Right lung (tissue), 5 donors: ENCODE results near the gene RHOBTB3. TPM values are rescaled to one million over a fixed set of nuclear protein-coding genes. Genes with fewer than 3 reads are reported as not detected.
A peak's percentile ranks its signal among the peaks of the same experiment; 100 is the strongest.

ENCODE experiments used
- DNase-seq, 2 donors: peaks; one replicate each; pipeline ENCODE4 v3.0.0-alpha.2; 2013
- polyA plus RNA-seq, 5 donors: library from polyadenylated mRNA; unstranded; fragments of 120-200 nt; gene quantifications; one replicate each; pipeline versions ENCODE4 v1.2.1 to v1.2.3, GENCODE V29; 2013; ENCODE audit warnings: inconsistent platforms in 1 of 5, low replicate concordance in 1 of 5; ENCODE audit not compliant: insufficient read length in 5 of 5, insufficient read depth in 1 of 5

Gene RHOBTB3
- polyA plus RNA-seq, 5 donors = 38.8 to 71.9 (median 69.6) TPM

DNA sequence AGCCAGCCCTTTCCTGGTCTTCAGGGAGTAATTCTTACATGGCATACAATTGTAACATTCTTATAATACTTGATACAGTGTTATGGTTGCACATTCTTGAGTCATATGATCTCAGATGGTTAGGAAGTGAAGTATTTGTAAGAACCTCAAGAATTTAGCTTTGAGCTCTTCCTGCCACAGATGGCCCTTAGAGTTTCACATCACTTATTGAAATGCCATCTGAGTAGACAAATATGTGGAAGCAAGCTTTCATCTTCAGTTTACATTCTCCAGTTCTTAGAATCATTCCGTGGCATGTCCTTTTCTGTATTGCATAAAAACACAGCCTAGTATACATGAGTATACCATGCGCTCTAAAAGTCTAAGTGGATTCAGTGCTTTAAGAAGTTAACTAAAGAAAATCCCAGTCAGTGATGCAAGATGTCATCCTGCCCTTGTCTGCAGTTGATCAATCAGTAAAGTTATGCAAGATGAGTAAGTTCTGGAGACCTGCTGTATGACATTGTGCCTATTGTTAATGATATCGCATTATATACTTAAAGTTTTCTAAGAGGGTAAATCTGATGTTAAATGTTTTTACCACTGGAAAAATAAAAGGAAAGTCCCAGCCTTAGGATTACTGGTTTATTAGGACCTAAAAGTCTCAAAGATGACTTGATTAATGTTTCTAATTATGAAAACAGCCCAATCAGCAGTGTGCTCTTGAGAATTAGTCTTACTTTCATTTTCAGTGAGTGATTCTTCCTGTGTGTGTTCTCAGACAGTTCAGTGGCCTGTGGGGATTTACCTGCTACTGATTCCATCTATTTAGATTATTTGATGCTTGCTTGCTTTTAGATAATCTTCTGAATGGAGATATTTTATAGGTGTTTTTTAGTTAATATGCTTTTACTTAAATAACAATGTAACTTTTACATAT lies 29.4 kb downstream of the RHOBTB3 start:
- DNase-seq = no peak

DNA sequence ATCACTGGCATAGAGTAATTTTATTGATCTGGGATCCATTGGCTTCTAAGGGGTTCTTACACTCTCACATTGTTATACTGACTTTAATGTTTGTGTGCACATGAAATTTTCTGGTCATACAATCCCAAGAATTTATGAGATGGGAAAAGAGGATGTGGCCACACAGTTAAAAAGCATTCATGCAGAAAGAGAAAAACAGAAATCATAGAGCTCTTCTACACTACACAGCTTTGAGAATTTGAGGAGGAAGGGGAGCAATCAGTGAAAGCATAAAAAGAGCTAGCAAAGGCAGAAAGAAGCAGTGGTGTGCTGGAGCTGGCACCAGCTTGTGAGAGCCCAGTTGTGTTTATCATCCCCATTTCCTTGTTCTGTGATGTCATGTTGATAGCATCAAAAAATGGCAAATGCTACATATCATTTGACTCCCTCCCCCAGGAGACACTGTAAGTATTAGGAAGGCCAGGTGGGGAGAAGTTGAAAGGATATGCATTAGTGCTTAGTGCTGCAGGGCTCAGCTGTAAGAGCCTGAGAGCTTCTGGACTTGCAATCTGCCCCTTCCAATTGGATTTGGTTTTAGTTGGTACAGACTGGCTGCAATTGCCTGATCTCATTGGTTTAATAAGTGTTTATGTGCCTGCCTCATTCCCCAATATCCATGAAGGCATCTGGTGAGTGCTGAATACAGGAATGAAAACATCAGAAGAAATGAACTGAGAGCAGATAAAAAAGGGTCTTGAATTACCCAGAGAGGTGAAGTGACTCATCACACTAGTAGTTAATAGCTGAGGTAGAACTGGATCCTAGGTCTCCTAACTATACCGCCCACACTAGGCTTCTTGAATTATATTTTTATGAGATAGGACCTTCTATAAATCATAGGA lies 30.9 kb downstream of the RHOBTB3 start:
- no peak for DNase-seq

DNA sequence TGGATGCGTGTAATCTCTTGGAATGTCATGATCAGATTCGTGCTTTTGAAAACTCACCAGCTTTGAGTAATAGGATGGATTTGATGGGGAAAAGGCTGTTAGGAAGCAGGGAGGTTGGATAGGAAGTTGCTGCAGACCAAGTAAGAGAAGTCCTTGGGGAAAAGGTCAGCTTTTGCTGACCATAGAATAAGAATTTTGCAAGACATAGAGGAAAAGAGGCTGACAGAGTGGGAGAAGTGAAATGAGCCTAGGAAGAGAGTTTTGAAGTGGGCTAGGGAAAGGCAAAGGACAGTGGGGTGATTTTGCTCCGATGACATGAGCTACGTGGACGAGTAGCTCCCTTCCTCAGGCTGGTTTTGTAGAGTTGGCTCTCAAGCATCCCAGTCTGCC lies 31.5 kb downstream of the RHOBTB3 start:
- DNase-seq = no peak

DNA sequence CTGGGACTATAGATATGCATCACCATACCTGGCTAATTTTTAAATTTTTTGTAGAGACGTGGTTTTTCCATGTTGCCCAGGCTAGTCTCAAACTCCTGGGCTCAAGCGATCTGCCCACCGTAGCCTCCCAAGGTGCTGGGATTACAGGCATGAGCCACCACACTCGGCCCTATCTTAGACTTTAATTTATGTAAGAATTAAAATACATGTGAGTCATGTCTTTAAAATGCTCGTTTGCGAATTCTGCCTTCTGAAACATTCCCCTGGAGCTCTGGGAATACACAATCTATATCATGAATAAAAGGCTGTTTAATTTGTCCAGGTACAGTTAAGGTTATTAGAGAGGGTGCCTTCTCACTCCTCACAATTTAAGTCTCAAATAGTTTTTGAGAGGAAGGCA lies 32.8 kb downstream of the RHOBTB3 start:
- no peak for DNase-seq

DNA sequence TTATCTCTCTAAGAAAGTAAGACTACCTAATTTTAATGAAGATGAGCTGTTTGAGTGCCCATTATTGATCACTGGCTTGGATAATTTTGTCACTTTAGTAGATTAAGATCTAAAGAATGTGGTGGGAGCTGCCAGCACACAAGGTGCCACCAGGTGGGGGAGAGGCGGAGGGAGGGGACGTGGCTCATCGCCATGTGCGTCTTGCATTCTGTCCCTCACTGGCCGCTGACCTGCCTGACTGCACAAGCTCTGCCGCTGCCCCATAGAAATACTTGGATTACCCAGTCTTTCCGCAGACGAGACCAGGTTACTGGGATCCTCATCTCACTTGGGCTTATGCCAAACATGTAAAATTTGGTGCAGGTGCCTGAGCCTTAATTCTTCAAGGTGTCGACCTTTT lies 37.6 kb downstream of the RHOBTB3 start:
- DNase-seq = no peak

DNA sequence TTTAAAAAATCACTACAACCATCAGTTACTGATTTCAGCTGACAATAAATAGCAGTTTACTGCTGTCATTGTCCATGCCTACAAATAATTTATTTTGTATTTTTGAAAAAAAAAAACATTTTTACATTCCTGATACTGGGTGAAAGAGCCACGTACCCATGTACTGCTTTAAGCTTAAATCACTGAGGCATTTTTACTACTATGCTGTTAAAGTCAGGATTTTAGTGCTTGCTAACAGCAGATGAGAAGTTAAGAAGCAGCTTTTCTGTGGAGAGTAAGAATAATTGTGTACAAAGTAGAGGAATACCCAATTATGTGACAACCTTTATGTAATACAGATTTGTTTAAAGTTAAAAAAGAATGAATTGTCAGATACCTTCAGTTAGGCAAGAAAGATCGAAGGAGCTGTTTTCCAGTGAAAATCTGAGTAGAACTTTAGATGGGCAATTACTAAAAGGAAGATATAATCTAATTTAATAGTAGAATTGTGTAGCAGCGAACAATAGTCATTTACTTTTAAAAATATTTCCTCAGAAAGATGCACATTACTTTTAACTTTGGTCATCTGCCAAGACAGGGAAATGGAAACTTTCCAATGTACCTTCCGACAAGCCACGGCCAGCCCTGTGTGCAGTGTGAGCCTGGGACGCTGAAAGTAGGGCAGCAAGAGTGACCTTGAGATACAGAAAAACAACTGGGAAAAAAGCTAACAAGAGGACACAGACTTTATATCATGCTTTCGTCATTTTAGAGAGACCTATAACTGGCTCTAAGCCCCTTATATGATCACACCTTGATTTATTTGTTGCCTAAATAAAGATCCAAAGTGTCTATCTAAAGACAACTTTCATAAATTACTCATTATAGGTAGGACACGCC lies 39.9 kb downstream of the RHOBTB3 start:
- DNase-seq = no peak

DNA sequence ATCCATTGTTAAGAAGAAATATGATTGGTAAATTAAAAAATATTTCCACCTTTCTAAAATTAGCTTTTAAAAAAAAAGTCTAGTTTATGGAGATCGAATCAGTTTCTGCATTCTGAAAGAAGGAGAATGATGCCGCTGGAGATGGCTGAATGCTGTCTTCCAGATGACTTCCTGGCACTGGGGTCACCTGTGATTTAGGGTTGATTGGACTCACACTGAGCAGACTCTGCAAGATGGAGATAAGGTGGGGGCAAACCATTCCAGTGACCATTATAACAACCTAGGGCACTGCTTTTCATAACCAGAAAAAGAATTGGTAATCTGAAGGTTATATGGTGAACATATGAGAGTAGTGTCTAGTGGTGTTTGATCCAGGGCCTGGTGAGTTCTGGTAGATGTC lies 40.8 kb downstream of the RHOBTB3 start:
- DNase-seq = no peak

DNA sequence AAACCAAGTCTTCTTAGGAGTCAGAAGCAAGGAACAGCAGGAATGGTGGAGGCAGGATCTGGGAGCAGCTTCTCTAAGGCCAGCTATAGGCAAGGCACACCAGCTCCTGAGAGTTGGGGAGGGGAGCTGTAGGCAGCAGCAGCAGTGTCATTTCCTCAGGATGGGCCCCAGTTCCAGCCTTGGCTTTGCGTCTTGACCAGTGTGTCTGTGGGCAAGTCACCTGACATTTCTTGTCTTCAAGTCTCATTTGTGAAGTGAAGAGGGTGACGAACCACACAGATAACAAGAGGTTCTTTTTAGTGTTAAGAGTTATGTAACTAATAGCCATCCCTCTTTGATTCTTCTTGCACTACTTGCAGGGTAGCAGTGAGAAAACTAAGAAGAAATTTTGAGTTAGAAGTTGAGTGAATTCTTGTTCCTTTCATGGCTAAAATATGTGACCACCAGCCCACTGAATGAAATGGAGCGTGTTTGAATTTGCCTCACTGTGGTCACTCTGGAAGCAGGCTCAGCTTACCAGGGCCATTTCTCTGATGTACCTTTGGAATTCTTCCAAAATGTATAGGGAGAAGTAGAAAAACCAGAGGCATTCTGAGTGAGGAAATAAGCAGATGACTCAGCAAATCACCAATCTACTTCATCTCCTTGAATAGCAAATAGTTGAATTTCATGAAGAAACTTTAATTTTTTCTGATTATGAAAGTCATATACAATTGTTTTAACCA lies 42.4 kb downstream of the RHOBTB3 start:
- DNase-seq = no peak

DNA sequence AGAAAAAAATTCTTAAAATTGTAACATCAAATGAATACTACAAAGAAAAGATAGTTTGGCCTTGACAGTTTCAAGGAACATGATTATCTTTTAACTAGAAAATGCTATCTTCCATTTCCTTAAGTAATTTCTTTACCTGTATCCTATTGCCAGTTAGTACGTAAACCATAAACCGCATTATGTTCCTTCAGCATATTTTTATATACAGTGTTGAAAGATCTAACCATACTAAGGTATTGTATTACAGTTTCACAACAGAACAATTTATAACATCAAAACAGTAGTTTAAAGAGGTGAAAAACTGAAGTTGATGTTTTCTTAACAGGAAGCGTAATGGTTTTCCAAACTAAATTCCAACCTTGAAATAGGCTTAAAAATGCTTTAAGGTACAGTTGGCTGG lies 46.3 kb downstream of the RHOBTB3 start:
- no peak for DNase-seq

DNA sequence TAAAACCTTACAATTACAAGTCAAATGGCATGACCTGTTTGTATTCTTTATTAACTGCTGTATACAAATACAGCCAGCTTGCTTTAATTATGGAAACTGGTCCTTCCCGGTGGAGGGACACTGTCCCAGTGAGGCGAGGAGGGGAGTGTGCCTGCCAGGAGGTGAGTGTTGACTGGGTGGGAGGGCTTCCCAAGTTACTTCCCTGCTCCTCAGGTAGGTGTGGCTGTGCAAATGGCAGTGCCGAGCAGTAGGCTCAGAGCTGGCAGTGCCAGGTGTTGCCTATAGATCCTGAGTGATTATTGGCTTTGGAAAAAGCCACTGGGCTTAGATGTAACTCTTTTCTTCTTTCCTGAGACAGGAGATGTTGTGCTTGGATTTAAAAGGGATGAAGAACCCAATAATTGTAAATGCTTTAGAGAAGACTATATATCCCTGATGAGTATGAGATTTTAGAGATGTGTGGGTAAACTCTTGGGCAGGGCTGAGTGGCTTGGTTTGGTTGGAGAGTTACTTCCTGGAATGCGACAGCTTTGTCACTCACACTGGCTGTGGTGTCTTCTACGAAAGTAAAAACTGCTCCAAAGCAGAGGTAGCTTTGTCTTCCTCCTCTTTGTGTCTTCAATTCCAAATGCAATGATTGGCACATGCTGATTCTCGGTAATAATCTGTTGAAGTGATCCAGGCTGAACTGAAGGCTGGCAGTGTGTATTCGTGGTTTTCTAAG lies 47.7 kb downstream of the RHOBTB3 start:
- DNase-seq = no peak

DNA sequence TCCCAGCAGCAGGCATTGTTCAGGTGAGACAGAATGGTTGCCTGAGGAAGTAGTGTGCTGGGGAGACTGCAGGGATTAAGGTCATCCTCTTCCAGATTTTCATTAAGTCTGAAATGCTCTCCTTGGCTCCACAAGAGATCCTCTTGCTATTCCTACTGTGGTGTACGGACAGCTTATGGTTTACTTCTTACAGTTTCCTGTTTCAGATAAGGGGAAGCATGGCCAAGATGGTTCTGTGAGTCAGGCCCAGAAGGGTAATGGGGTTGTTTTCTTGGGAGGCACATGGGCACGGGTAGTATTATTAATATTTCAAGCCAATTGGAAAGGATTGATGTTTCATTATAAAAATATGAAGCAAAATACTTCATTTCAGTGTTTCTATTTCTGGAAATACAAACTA lies 48.5 kb downstream of the RHOBTB3 start:
- DNase-seq = no peak

DNA sequence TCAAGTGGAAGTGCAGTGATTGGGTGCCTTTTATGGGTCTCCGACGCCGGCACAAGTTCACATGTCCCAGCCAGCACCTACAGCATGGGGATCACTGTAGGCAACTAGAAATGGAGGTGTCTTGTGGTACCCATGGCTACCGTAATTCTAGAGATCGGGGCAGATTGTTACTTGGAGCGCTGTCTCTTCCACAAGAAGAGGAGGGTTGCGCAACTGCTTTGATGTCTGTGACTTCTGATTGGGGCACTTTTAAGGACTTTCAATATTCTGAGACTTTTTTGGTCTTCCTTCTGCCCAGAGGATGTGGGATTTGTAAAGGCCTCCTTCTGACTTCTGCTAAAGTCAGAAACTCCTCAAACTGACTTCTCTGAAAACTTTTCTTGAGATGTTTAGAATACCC lies 49.5 kb downstream of the RHOBTB3 start:
- no peak for DNase-seq

DNA sequence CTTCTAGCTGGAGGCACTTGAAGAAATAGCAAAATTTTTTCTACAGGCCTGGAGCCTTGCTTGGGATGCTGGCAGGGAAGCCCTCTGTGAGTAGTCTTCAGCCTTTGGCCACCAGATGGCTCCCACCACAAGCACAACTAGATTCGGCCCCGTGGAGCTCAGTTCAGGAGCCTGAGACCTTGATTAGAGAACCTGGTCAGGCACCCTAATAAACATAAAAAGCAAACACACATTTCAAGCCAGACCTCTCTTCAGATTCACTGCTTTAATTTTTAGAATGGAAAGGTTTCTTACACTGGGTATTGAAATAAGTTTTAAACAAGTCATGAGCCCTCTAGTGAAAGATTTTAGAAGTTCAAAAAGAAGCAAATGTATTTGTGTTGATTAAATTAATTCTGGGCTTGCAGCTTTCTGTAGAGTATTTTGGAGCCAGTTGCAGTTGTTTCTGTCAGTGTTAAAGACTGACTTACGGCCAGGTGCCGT lies 50.0 kb downstream of the RHOBTB3 start:
- DNase-seq = peak; percentile 57 to 76

DNA sequence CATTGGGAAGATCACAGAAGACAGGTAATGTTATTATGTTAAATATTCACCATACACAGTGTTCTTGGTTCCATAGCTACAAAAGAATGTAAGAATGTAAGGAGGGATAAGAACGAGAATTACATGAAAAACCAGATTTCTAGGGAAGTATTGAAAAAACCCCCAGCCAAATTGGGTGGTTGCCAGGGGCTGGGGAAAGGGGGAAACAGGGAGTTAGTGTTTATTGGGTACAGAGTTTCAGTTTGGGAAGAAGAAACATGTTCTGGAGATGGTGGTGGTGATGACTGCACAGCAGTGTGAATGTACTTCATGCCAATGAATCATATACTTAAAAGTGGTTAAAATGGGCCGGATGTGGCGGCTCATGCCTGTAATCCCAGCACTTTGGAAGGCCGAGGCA lies 51.0 kb downstream of the RHOBTB3 start:
- DNase-seq = no peak

DNA sequence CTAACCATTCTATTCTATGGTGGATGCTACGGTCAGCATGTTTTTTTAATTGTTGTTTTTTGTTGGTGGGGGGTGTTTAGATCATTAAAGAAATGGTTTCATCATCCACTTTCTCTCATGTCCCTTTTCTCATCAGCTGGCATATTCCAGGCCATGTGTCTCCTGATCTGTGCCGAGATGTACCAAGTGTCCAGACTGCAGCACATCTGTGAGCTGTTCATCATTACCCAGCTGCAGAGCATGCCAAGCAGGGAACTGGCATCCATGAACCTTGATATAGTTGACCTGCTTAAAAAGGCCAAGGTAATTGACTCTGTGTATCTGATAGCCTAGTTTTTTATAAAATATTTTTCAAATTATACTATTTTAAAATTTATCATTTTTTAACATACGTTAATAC lies 52.5 kb downstream of the RHOBTB3 start:
- no peak for DNase-seq

DNA sequence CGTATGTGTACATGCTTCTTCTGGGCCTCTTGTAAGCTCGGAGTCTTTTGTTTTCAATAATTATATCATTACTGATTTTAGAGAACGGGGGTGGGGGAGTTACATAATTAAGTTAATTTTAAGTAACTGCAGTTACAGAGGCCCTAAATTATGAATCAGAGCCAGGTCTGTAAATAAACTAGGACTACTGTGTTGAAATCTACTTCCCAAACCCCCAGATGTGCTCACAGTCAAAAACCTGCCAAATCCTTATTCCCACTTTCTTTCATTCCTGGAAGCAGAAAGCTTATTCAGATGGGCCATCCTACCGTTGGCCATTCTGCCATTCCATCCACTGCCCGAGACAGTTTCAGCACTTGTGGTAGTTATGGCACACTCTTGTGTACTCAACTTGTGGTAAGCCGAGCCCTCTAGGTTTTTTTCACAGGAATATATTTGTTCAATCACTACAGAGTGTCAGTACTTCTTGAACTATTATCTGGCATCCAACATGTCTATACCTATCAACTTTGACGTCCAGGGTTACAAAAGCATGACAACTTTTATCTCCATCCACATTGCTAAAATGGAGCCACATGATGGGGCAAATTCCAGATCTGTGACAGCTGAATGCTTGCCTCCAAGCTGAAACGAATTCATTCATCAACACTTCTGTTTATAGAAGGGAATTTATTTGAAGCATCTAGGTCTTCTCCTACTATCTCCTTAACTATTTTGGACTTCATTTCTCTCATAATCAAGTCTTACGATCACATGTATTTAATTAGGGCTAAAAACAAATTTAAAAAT lies 53.6 kb downstream of the RHOBTB3 start:
- no peak for DNase-seq

DNA sequence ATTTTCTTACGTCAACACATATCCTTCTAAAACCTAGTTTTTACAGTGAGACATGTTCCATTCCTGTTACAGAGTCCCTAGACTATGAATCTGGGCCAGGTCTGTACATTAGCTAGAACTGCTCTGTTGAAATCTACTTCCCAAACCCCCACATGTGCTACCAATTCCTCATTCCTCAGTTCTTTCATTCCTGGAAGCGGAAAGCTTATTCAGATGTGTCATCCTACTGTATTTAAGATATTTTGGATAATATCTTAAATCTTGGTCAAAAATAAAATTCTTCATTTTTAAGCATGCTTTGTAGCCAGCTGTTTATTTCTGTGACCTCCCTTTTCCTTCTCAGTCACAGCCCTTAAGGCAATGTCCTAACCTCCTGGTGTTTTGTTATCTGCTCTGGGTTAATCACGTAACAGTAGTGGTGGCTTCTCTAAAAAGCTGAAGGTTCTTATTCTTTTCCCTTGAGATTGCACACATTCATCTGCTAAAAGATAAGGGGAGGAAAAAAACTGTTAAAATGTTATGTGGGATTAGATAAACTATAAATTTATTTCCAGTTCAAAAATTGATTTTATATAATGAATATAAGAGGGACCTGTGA lies 55.8 kb downstream of the RHOBTB3 start:
- no peak for DNase-seq

DNA sequence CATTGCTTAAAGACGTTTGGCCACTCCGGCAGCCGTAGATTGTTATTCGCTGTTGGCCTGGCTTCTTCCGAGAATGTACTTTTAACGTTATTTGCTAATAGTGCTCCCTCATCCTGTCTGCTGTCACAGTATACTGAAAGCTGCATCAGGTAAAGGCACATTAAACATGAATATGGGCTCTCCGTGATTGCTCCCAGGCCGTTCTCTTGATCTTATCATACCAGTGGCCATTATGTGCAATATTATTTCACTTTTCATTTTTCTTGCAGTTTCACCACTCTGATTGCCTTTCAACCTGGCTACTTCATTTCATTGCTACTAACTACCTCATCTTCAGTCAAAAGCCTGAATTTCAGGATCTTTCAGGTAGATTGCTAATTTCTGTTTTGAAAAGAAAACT lies 57.4 kb downstream of the RHOBTB3 start:
- no peak for DNase-seq

DNA sequence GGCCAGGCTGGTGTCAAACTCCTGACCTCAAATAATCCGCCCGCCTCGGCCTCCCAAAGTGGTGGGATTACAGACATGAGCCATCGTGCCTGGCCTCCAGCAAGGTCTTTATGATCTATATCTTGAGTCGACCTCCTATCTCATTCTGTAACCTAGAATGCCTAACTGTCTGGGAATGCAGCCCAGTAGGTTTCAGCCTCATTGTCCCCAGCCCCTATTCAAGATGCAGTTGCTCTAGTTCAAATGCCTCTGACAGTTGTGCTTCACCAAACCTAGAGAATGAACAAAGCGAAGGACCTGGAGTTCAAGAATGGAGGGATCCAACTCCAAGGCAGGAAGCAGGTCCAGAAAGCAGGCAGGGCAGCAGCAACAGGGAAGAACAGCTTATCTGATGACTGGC lies 60.6 kb downstream of the RHOBTB3 start:
- no peak for DNase-seq
